GM18502 (cell line): ENCODE results near the gene EXT2.

Source experiments
- ATAC-seq: cut with Tn5 transposase; IDR thresholded peaks from one replicate; pipeline ENCODE4 v1.9.1; 2021; ENCODE audit warnings: mild to moderate bottlenecking; ENCODE audit not compliant: unreplicated experiment, poor library complexity

The EXT2 gene

GRCh38 chr11:44228379-44228778 is 132.9 kb downstream of the EXT2 start:
- ATAC-seq = no peak

GRCh38 chr11:44229098-44229497 is 133.6 kb downstream of the EXT2 start:
- no peak for ATAC-seq

DNA sequence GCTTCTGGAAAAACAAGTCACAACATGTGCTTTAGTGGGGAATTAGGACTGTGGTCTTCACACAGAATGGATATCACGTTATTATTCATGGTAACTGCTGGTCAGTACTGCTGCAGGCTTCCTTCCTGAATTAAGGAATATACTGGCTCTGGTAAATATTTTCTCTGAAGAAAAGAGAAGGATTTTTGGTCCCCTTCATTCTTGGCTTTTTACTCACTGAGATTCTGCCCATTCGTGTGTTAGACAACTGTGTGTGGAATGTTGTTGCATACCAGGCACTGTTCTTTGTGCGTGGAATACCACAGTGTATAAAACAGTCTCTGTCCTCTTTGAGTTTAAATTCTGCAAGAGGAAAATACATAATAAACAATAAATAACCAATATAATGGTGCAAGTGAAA is 134.1 kb downstream of the EXT2 start:
- ATAC-seq = no peak

GRCh38 chr11:44235765-44236201 is 140.3 kb downstream of the EXT2 start:
- no peak for ATAC-seq

GRCh38 chr11:44236296-44236695 is 140.8 kb downstream of the EXT2 start:
- no peak for ATAC-seq

- ATAC-seq = no peak
Measured at GRCh38 chr11:44237156-44237555, 141.7 kb downstream of the EXT2 start.

DNA sequence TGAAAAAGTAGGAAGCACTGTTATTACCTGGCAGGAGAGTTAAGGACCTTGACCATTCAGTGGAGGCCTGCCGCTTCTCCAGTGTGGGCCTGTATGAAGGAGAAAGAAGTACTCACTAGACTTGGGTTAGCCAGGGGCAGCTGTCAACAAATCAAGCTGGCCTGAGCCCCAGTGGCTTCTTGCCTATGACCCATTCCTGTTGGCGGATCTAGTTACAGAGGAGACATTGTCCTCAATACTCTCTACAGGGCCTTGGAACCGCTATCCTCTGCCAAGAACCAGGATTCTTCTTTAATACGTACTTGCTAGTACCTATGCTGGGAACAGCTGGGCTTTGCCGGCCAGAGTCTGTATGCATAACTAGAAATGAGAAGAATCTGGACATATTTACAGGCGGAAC is 146.4 kb downstream of the EXT2 start:
- ATAC-seq = no peak

GRCh38 chr11:44243086-44243485 is 147.6 kb downstream of the EXT2 start:
- no peak for ATAC-seq

DNA sequence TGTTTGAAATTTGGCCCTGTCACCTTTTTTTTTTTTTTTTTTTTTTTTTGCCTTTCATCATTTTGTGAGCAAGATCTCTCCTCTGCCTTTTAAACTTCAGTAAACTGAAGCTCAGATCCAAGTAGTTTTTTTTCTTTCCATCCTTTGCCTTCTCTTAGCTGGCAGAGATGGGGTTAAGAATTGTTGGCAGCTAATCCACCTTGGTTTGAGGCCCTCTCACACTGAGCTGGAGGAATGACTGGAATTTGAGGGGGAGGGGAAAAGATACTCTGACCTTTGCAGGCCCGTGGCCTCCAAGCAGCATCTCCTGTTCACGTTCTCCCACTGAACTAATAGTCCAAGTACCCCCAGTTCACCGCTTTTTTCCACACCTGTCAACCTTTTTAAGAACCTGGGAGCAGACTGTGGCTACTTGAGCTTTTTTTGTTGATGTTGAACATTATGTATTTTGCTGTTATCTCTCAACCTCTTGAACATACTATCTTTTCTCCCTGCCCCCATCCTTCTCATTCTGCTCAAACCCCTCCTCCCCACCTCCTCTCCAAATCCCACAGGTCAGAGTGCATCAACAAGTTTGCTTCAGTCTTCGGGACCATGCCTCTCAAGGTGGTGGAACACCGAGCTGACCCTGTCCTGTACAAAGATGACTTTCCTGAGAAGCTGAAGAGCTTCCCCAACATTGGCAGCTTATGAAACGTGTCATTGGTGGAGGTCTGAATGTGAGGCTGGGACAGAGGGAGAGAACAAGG is 148.3 kb downstream of the EXT2 start:
- ATAC-seq = no peak

DNA sequence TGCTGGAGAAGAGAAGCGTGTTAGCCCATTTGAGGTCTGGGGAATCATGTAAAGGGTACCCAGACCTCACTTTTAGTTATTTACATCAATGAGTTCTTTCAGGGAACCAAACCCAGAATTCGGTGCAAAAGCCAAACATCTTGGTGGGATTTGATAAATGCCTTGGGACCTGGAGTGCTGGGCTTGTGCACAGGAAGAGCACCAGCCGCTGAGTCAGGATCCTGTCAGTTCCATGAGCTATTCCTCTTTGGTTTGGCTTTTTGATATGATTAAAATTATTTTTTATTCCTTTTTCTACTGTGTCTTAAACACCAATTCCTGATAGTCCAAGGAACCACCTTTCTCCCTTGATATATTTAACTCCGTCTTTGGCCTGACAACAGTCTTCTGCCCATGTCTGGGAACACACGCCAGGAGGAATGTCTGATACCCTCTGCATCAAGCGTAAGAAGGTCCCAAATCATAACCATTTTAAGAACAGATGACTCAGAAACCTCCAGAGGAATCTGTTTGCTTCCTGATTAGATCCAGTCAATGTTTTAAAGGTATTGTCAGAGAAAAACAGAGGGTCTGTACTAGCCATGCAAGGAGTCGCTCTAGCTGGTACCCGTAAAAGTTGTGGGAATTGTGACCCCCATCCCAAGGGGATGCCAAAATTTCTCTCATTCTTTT is 149.3 kb downstream of the EXT2 start:
- no peak for ATAC-seq

GRCh38 chr11:44246726-44247125 is 151.2 kb downstream of the EXT2 start:
- no peak for ATAC-seq

DNA sequence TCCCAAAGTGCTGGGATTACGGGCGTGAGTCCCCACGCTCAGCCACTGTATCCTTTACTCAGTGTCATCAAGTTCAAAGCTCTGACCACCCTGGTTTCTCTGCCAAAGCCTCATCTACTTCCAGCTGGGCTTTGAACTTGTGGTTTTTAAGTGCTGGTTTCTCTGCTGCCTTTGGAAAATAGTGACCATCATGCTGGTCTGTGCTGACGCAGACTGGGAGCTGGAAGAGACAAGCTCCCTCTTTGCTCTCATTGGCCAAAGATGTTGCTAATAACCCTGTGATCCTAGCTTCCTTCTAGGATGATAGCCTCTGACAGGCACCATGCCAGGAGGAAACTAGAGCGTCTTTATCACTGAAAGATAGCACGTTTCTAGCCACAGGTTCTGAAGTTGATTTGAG is 152.0 kb downstream of the EXT2 start:
- no peak for ATAC-seq

GRCh38 chr11:44248109-44248508 is 152.6 kb downstream of the EXT2 start:
- ATAC-seq = no peak

- ATAC-seq = no peak
Measured at GRCh38 chr11:44250421-44250820, 154.9 kb downstream of the EXT2 start.

GRCh38 chr11:44252999-44253602 is 157.6 kb downstream of the EXT2 start:
- ATAC-seq = no peak

- no peak for ATAC-seq
Measured at GRCh38 chr11:44255406-44256071, 160.1 kb downstream of the EXT2 start.

GRCh38 chr11:44256673-44257291 is 161.3 kb downstream of the EXT2 start:
- no peak for ATAC-seq

DNA sequence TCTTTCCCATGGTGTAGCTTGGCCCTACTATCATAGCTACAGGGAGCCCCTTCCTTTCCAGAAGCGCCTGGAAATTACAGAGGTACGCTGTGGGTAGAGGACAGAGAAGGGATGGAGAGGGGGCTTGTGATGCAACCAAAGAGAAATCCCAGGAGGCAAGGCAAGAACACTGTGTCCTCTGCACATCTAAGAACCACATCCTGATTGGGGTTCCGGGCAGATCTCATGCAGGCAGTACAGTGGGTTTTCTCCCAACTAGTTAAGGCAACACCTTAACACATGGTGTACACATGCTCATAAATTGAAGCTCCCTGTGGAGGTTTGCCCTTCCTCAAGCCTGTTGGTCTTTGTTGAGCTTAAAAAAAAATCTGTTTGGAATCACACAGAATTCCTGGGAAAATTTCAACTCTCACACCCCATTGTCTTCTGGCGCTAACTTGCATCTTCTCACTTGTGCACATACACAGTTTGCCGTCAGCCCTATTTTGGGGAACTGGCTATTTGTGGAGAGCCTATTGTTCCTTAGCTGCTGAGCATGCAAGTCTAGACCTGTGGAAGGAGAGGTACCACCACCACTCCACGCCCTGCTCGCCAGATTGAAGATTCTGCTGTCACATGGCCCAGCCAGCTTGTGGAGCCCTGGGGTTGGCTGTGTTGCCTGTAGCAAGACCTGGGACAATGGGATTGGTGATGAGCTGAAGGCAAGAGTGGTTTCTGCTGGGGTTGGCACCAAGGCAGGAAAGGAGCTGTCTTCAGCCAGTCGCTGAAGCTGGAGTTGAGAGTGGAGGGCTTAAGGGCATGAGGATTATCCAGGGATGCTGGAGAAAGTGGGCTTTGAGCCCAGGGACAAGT is 162.1 kb downstream of the EXT2 start:
- no peak for ATAC-seq

DNA sequence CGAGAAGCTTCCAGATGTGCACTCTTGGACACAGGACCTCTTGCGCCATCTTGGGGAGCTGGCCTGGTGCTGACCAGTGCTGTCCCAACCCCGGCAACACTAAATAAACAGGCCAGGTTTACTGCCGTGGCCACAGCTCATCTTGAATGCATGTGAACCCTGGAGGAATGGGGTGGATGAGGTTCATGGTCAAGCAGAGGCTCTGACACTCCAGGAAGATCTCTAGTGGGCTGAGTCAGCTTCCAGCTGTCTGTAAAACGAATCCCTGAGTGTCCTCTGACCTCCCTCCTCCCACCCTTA is 162.7 kb downstream of the EXT2 start:
- no peak for ATAC-seq

- no peak for ATAC-seq
Measured at GRCh38 chr11:44258839-44259420, 163.5 kb downstream of the EXT2 start.
